ENCODE results near the gene GCSAM. TPM values are rescaled to one million over a fixed set of nuclear protein-coding genes. Genes with fewer than 3 reads are reported as not detected.

The GCSAM gene
- total RNA-seq, 1 donor from 2014 or later = not detected

- Mint-ChIP-seq H3K4me3 (ENCODE audit: low read depth) (peak overlapping the region; percentile 89), H3K36me3 (ENCODE audit: insufficient read depth) (peaks cover 2% of the 10 kb centered on the region), H3K4me1 (ENCODE audit: low read depth) (peaks cover 54% of the 10 kb centered on the region), H3K27me3 (peaks cover 8% of the 10 kb centered on the region), H3K9me3 (ENCODE audit: low read depth) (no peaks in the 10 kb centered on the region), H3K27ac (peak overlapping the region; percentile 95)
- TF ChIP-seq, protein P1, sequence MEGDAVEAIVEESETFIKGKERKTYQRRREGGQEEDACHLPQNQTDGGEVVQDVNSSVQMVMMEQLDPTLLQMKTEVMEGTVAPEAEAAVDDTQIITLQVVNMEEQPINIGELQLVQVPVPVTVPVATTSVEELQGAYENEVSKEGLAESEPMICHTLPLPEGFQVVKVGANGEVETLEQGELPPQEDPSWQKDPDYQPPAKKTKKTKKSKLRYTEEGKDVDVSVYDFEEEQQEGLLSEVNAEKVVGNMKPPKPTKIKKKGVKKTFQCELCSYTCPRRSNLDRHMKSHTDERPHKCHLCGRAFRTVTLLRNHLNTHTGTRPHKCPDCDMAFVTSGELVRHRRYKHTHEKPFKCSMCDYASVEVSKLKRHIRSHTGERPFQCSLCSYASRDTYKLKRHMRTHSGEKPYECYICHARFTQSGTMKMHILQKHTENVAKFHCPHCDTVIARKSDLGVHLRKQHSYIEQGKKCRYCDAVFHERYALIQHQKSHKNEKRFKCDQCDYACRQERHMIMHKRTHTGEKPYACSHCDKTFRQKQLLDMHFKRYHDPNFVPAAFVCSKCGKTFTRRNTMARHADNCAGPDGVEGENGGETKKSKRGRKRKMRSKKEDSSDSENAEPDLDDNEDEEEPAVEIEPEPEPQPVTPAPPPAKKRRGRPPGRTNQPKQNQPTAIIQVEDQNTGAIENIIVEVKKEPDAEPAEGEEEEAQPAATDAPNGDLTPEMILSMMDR (IDR thresholded peaks at IDR 0.05; ENCODE audit: unreplicated experiment) = no peak
- DNase-seq (ENCODE audit: low spot score, unreplicated experiment) = no peak
These were observed 46.0 kb downstream of the GCSAM start for GRCh38 chr3:112086875-112087524.

DNA sequence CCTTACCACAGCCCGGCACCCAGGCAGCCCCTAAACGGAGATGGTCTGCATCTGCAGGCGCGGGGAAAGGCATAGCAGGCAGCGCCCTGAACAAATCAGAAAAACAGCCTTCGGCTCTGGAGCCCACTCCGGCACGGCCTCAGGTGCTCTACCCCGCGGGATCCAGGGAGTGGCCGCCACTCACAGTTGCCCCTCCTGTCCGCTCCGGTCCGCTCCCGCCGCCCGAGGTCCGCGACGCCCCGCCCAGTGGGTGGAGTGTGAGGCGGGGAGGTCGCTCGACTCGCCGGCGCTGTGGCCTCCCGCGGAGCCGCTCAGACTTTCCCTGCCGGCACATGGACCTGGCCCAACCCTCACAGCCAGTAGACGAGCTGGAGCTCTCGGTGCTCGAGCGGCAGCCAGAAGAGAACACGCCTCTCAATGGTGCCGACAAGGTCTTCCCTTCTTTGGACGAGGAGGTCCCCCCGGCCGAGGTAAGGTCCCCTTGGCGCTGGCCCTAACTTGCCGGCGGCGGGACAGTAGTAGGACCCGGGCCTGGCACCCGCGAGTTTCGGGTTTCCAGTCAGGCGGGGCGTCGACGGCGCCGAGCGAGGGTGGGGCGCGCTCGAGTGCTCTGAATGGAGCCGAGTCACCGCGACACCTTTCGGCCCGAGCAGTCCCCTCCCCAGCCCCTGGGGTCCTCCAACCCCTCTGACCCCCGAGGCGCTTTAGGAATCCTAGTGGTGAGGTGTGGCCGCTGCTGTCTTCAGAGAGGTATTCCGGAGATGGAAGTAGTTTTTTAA, 46.8 kb downstream of the GCSAM start, which contains the start of gene C3orf52:
Gene C3orf52, plus strand, starts transcription at position 314 of the 779 bp plus-strand sequence. Its CDS starts 19 bp downstream, at position 333.
- Mint-ChIP-seq H3K27me3 (peaks cover 8% of the 10 kb centered on the region), H3K9me3 (ENCODE audit: low read depth) (no peaks in the 10 kb centered on the region), H3K4me1 (ENCODE audit: low read depth) (peaks cover 51% of the 10 kb centered on the region), H3K27ac (peak within 1 kb of the TSS; percentile 95), H3K4me3 (ENCODE audit: low read depth) (peak within 1 kb of the TSS; percentile 89), H3K36me3 (ENCODE audit: insufficient read depth) (peaks cover 2% of the 10 kb centered on the region)
- peak; percentile 80 for DNase-seq (ENCODE audit: low spot score, unreplicated experiment)
- TF ChIP-seq, protein P1 (IDR thresholded peaks at IDR 0.05; ENCODE audit: unreplicated experiment) = peak; percentile 43

DNA sequence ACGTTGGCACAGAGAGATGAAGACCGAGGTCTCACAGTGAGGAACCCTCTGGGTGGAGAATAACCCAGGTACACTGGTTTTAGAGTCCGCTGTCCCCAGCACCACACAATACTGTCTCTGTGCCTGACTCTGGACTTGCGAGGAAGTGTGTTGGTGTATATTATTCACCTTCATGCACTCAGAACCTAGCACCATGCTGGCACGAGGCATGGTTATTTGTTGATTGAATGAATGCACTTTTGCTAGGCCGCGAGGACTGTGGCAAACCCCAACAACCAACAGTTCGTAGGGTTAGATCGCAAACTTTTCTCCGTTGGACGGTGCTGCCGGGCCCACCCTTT, 47.3 kb downstream of the GCSAM start:
- H3K4me3 Mint-ChIP-seq (ENCODE audit: low read depth) = peak overlapping the region; percentile 89
- H3K36me3 Mint-ChIP-seq (ENCODE audit: insufficient read depth) = no peaks in the 10 kb centered on the region
- H3K9me3 Mint-ChIP-seq (ENCODE audit: low read depth) = no peaks in the 10 kb centered on the region
- H3K4me1 Mint-ChIP-seq (ENCODE audit: low read depth) = peaks cover 45% of the 10 kb centered on the region
- DNase-seq (ENCODE audit: low spot score, unreplicated experiment) = no peak
- TF ChIP-seq, protein P1 (IDR thresholded peaks at IDR 0.05; ENCODE audit: unreplicated experiment) = no peak
- peak overlapping the region; percentile 95 for H3K27ac Mint-ChIP-seq
- peaks cover 8% of the 10 kb centered on the region for H3K27me3 Mint-ChIP-seq

GRCh38 chr3:112084980-112085705, 47.9 kb downstream of the GCSAM start:
- Mint-ChIP-seq H3K4me1 (ENCODE audit: low read depth) (peaks cover 39% of the 10 kb centered on the region), H3K9me3 (ENCODE audit: low read depth) (no peaks in the 10 kb centered on the region), H3K36me3 (ENCODE audit: insufficient read depth) (no peaks in the 10 kb centered on the region), H3K4me3 (ENCODE audit: low read depth) (peak overlapping the region; percentile 89), H3K27me3 (peaks cover 8% of the 10 kb centered on the region), H3K27ac (peak overlapping the region; percentile 60)
- TF ChIP-seq, protein P1 (IDR thresholded peaks at IDR 0.05; ENCODE audit: unreplicated experiment) = no peak
- no peak for DNase-seq (ENCODE audit: low spot score, unreplicated experiment)

GRCh38 chr3:112083239-112083638, 49.8 kb downstream of the GCSAM start:
- H3K9me3 Mint-ChIP-seq (ENCODE audit: low read depth) = no peaks in the 10 kb centered on the region
- no peak overlapping the region for H3K27ac Mint-ChIP-seq
- peaks cover 26% of the 10 kb centered on the region for H3K4me1 Mint-ChIP-seq (ENCODE audit: low read depth)
- no peaks in the 10 kb centered on the region for H3K36me3 Mint-ChIP-seq (ENCODE audit: insufficient read depth)
- no peak for DNase-seq (ENCODE audit: low spot score, unreplicated experiment)
- no peak overlapping the region for H3K4me3 Mint-ChIP-seq (ENCODE audit: low read depth)
- peaks cover 8% of the 10 kb centered on the region for H3K27me3 Mint-ChIP-seq
- TF ChIP-seq, protein P1 (IDR thresholded peaks at IDR 0.05; ENCODE audit: unreplicated experiment) = no peak
